Measurements from ENCODE around the gene CREBBP.

- no peak for TF ChIP-seq POLR2A (IDR thresholded peaks at IDR 0.05)
- TF ChIP-seq POLR2AphosphoS5 (IDR thresholded peaks at IDR 0.05) = no peak
- TF ChIP-seq, protein P1, sequence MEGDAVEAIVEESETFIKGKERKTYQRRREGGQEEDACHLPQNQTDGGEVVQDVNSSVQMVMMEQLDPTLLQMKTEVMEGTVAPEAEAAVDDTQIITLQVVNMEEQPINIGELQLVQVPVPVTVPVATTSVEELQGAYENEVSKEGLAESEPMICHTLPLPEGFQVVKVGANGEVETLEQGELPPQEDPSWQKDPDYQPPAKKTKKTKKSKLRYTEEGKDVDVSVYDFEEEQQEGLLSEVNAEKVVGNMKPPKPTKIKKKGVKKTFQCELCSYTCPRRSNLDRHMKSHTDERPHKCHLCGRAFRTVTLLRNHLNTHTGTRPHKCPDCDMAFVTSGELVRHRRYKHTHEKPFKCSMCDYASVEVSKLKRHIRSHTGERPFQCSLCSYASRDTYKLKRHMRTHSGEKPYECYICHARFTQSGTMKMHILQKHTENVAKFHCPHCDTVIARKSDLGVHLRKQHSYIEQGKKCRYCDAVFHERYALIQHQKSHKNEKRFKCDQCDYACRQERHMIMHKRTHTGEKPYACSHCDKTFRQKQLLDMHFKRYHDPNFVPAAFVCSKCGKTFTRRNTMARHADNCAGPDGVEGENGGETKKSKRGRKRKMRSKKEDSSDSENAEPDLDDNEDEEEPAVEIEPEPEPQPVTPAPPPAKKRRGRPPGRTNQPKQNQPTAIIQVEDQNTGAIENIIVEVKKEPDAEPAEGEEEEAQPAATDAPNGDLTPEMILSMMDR (IDR thresholded peaks at IDR 0.05) = no peak
Measured at GRCh38 chr16:3919413-3919812, 38.9 kb upstream of the CREBBP start.

All from prostate gland (tissue), 2 donors.